ENCODE measurements around the gene XKRX.

DNA sequence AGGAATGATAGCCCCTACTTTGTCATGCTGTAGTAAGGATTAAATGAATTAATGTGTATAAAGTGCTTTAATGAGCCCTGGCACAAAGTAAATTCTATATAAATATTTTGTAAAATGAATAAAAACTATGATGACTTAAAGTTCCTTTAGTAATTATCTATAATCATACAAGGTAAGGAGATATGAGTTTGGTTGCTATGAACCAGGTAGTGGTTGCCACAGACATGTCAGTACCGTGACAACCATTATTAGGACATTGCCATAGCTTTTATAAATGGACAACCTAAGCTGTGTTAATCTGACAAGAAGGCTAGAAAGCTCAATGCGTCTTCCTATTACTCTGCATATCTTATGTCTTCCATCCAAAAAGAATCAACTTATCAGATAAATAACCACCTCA is 40.7 kb upstream of the XKRX start, which contains the start of gene ARL13A:
- TF ChIP-seq, protein P1, sequence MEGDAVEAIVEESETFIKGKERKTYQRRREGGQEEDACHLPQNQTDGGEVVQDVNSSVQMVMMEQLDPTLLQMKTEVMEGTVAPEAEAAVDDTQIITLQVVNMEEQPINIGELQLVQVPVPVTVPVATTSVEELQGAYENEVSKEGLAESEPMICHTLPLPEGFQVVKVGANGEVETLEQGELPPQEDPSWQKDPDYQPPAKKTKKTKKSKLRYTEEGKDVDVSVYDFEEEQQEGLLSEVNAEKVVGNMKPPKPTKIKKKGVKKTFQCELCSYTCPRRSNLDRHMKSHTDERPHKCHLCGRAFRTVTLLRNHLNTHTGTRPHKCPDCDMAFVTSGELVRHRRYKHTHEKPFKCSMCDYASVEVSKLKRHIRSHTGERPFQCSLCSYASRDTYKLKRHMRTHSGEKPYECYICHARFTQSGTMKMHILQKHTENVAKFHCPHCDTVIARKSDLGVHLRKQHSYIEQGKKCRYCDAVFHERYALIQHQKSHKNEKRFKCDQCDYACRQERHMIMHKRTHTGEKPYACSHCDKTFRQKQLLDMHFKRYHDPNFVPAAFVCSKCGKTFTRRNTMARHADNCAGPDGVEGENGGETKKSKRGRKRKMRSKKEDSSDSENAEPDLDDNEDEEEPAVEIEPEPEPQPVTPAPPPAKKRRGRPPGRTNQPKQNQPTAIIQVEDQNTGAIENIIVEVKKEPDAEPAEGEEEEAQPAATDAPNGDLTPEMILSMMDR (IDR thresholded peaks at IDR 0.05): no peak
- no peak for TF ChIP-seq ZFX (IDR thresholded peaks at IDR 0.05; ENCODE audit: borderline replicate concordance)

All from 22Rv1 (cell line).